Neural cell (in vitro differentiated cells): ENCODE data around the gene LEUTX. TPM values are rescaled to one million over a fixed set of nuclear protein-coding genes. Genes with fewer than 3 reads are reported as not detected.

ENCODE experiments used
- H2AFZ ChIP-seq: fragments of 200-600, 300-800 bp; sonication (generic), shearing (Covaris generic); 2 replicates; pipeline ENCODE4 v1.6.0; 2014; ENCODE audit warnings: low read depth, mild to moderate bottlenecking, antibody characterized with exemption, low read length, moderate library complexity
- H3F3A ChIP-seq: fragments of 200-600 bp; shearing (Covaris generic); 2 replicates; pipeline ENCODE4 v1.6.1; 2016; ENCODE audit warnings: mild to moderate bottlenecking, moderate library complexity, mixed read lengths, antibody characterized with exemption, low read length; ENCODE audit not compliant: insufficient read depth, poor library complexity, severe bottlenecking
- H3K27ac ChIP-seq: fragments of 200-600, 300-800 bp; sonication (generic), shearing (Covaris generic); 2 replicates; pipeline ENCODE4 v1.5.1; 2014; ENCODE audit warnings: mild to moderate bottlenecking, low read length, moderate library complexity
- H3K27me3 ChIP-seq: fragments of 300-800, 200-600 bp; sonication (generic), shearing (Covaris generic); 2 replicates; pipeline ENCODE4 v1.6.0; 2014; ENCODE audit warnings: mild to moderate bottlenecking, low read depth, low read length, moderate library complexity; ENCODE audit not compliant: insufficient read depth
- H3K36me3 ChIP-seq: fragments of 300-800, 200-600 bp; sonication (generic), shearing (Covaris generic); 2 replicates; pipeline ENCODE4 v1.5.1; 2014; ENCODE audit warnings: mild to moderate bottlenecking, antibody characterized with exemption, low read length, moderate library complexity; ENCODE audit not compliant: insufficient read depth
- H3K4me2 ChIP-seq: fragments of 300-800, 200-600 bp; sonication (generic), shearing (Covaris generic); 2 replicates; pipeline ENCODE4 v1.6.0; 2014; ENCODE audit warnings: mild to moderate bottlenecking, low read length
- H3K4me3 ChIP-seq: fragments of 300-800, 200-600 bp; sonication (generic), shearing (Covaris generic); 2 replicates; pipeline ENCODE4 v1.5.1; 2014; ENCODE audit warnings: mild to moderate bottlenecking, low read length, moderate library complexity
- H3K79me2 ChIP-seq: fragments of 200-600 bp; shearing (Covaris generic); replicated peaks from 2 replicates; pipeline ENCODE4 v1.6.0; 2014; ENCODE audit warnings: mild to moderate bottlenecking, low read length, moderate library complexity; ENCODE audit not compliant: insufficient read depth
- H3K9ac ChIP-seq: fragments of 300-800, 200-600 bp; sonication (generic), shearing (Covaris generic); 2 replicates; pipeline ENCODE4 v1.6.1; 2016; ENCODE audit warnings: mild to moderate bottlenecking, low read length, mixed read lengths
- H3K9me2 ChIP-seq: fragments of 200-600 bp; shearing (Covaris generic); 2 replicates; pipeline ENCODE4 v1.6.1; 2016; ENCODE audit warnings: mild to moderate bottlenecking, low read length, mixed read lengths; ENCODE audit not compliant: insufficient read depth
- H3K9me3 ChIP-seq: fragments of 200-600, 300-800 bp; sonication (generic), shearing (Covaris generic); 2 replicates; pipeline ENCODE4 v1.6.1; 2016; ENCODE audit warnings: mild to moderate bottlenecking, mixed run types, low read length, moderate library complexity, mixed read lengths
- H4K20me1 ChIP-seq: fragments of 200-600 bp; shearing (Covaris generic); 2 replicates; pipeline ENCODE4 v1.6.1; 2016; ENCODE audit warnings: mild to moderate bottlenecking, mixed run types; ENCODE audit not compliant: insufficient read depth
- EP300 ChIP-seq: fragments of 450-650 bp; conservative IDR thresholded peaks from 2 replicates; pipeline ENCODE4 v1.6.1; 2014; ENCODE audit warnings: antibody characterized with exemption, mild to moderate bottlenecking, moderate library complexity; ENCODE audit not compliant: poor library complexity, severe bottlenecking
- EZH2 ChIP-seq: fragments of 200-600, 300-800 bp; shearing (Covaris generic), sonication (generic); IDR thresholded peaks from 2 replicates; pipeline ENCODE4 v1.6.1; 2014; ENCODE audit warnings: antibody characterized with exemption, low read length, borderline replicate concordance, mild to moderate bottlenecking; ENCODE audit not compliant: insufficient read depth, poor library complexity, severe bottlenecking
- MXI1 ChIP-seq: fragments of 450-650 bp; conservative IDR thresholded peaks from 2 replicates; pipeline ENCODE4 v1.6.1; 2014; ENCODE audit warnings: antibody characterized with exemption, mild to moderate bottlenecking; ENCODE audit not compliant: poor library complexity, severe bottlenecking
- POLR2AphosphoS5 ChIP-seq: IDR thresholded peaks from 2 replicates; pipeline ENCODE4 v1.6.1; 2012
- RAD21 ChIP-seq: fragments of 450-650 bp; conservative IDR thresholded peaks from 2 replicates; pipeline ENCODE4 v1.6.1; 2014; ENCODE audit warnings: antibody characterized with exemption, mild to moderate bottlenecking, moderate library complexity
- SMC3 ChIP-seq: fragments of 450-650 bp; conservative IDR thresholded peaks from 2 replicates; pipeline ENCODE4 v1.6.1; 2014; ENCODE audit warnings: antibody characterized with exemption, mild to moderate bottlenecking, moderate library complexity; ENCODE audit not compliant: poor library complexity
- TAF1 ChIP-seq: IDR thresholded peaks from 2 replicates; pipeline ENCODE4 v1.6.1; 2012; ENCODE audit warnings: low read depth
- polyA plus RNA-seq: library from polyadenylated mRNA; depleted of rRNA; stranded (reverse); fragments of >200 nt; gene quantifications from 2 replicates; pipeline ENCODE4 v1.2.3, GENCODE V29; 2014
- TF ChIP-seq, protein P1 (sequence below): IDR thresholded peaks from 2 replicates; pipeline ENCODE4 v1.6.1; 2012; ENCODE audit warnings: borderline replicate concordance
- TF ChIP-seq, protein P2 (sequence below): fragments of 450-650 bp; IDR thresholded peaks from 2 replicates; pipeline ENCODE4 v1.5.1; 2014; ENCODE audit warnings: antibody characterized with exemption, mild to moderate bottlenecking, moderate library complexity; ENCODE audit not compliant: poor library complexity, severe bottlenecking

LEUTX gene
- polyA plus RNA-seq, 1 donor from 2014 or later = not detected

DNA sequence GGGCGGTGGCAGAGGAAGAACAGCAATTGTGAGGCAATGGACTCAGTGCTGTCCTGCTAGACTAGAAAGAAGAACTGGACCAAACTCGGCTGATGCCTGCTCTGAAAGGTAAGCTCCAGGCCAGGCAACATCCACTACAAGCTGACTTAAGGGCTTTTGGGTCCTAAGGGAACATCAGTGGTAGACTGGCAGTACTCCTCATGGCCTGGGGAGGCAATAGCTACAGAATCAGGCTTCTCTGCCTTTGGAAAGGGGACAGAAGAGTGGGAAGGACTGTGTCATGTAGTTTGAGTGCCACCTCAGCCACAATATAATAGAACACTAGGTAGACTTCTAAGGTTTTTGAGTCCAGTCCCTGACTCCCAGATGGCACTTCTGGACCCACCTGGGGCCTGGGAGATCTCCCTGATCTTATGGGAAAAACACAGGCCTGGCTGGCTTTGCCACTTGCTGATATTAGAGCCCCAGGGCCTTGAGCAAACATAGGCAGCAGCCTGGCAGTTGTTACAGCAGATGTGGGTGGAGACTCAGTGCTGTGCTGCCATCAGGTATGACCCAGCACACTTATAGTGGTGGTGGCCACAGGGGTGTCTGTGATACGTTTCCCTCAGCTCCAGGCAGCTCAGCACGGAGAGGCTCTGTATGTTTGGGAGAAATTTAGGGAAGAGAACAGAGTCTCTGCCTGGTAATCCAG is 31.7 kb upstream of the LEUTX start:
- Histone ChIP-seq H3K79me2 (no peaks in the 10 kb centered on the region), H3K36me3 (no peaks in the 10 kb centered on the region), H3K9ac (no peak overlapping the region), H3K4me3 (no peak overlapping the region), H3K4me2 (no peak overlapping the region), H3F3A (no peaks in the 10 kb centered on the region), H3K9me2 (no peaks in the 10 kb centered on the region), H2AFZ (no peak overlapping the region), H3K9me3 (no peaks in the 10 kb centered on the region), H3K27me3 (no peaks in the 10 kb centered on the region), H4K20me1 (no peaks in the 10 kb centered on the region), H3K27ac (no peak overlapping the region)
- no peak for TF ChIP-seq SMC3
- TF ChIP-seq EZH2 = no peak
- TF ChIP-seq RAD21 = no peak
- TF ChIP-seq, protein P1, sequence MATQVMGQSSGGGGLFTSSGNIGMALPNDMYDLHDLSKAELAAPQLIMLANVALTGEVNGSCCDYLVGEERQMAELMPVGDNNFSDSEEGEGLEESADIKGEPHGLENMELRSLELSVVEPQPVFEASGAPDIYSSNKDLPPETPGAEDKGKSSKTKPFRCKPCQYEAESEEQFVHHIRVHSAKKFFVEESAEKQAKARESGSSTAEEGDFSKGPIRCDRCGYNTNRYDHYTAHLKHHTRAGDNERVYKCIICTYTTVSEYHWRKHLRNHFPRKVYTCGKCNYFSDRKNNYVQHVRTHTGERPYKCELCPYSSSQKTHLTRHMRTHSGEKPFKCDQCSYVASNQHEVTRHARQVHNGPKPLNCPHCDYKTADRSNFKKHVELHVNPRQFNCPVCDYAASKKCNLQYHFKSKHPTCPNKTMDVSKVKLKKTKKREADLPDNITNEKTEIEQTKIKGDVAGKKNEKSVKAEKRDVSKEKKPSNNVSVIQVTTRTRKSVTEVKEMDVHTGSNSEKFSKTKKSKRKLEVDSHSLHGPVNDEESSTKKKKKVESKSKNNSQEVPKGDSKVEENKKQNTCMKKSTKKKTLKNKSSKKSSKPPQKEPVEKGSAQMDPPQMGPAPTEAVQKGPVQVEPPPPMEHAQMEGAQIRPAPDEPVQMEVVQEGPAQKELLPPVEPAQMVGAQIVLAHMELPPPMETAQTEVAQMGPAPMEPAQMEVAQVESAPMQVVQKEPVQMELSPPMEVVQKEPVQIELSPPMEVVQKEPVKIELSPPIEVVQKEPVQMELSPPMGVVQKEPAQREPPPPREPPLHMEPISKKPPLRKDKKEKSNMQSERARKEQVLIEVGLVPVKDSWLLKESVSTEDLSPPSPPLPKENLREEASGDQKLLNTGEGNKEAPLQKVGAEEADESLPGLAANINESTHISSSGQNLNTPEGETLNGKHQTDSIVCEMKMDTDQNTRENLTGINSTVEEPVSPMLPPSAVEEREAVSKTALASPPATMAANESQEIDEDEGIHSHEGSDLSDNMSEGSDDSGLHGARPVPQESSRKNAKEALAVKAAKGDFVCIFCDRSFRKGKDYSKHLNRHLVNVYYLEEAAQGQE = no peak
- TF ChIP-seq POLR2AphosphoS5 = no peak
- TF ChIP-seq TAF1 = no peak
- TF ChIP-seq, protein P2, sequence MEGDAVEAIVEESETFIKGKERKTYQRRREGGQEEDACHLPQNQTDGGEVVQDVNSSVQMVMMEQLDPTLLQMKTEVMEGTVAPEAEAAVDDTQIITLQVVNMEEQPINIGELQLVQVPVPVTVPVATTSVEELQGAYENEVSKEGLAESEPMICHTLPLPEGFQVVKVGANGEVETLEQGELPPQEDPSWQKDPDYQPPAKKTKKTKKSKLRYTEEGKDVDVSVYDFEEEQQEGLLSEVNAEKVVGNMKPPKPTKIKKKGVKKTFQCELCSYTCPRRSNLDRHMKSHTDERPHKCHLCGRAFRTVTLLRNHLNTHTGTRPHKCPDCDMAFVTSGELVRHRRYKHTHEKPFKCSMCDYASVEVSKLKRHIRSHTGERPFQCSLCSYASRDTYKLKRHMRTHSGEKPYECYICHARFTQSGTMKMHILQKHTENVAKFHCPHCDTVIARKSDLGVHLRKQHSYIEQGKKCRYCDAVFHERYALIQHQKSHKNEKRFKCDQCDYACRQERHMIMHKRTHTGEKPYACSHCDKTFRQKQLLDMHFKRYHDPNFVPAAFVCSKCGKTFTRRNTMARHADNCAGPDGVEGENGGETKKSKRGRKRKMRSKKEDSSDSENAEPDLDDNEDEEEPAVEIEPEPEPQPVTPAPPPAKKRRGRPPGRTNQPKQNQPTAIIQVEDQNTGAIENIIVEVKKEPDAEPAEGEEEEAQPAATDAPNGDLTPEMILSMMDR = no peak
- no peak for TF ChIP-seq EP300
- TF ChIP-seq MXI1 = no peak

DNA sequence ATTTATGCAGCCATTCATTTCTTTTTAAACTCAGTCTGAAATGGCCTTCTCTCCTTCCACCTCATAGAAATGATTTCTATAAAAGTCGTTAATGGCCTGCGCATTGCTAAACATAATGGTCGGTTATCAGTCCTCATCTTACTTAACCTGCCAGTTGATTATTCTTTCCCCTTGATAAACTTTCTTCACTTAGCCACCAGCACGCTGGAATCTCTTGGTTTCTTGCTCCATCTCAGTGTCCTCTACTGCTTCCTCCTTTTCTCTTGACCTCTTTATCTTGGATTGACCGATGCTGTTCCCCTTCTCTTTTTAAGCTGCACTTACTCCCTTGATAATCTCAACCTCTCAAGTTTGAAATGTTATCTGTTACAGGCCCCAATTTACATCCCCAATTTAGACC is 28.7 kb upstream of the LEUTX start:
- no peak overlapping the region for H3K9ac ChIP-seq
- no peak overlapping the region for H2AFZ ChIP-seq
- no peaks in the 10 kb centered on the region for H3K9me2 ChIP-seq
- H3K4me2 ChIP-seq = no peak overlapping the region
- no peaks in the 10 kb centered on the region for H3K9me3 ChIP-seq
- no peaks in the 10 kb centered on the region for H4K20me1 ChIP-seq
- H3F3A ChIP-seq = no peaks in the 10 kb centered on the region
- no peaks in the 10 kb centered on the region for H3K27me3 ChIP-seq
- H3K4me3 ChIP-seq = no peak overlapping the region
- H3K79me2 ChIP-seq = no peaks in the 10 kb centered on the region
- no peaks in the 10 kb centered on the region for H3K36me3 ChIP-seq
- TF ChIP-seq POLR2AphosphoS5 = no peak
- no peak for TF ChIP-seq TAF1
- TF ChIP-seq, protein P2 = no peak
- TF ChIP-seq MXI1 = no peak
- TF ChIP-seq SMC3 = no peak
- no peak overlapping the region for H3K27ac ChIP-seq
